ENCODE measurements around the gene ADCYAP1R1. TPM values are rescaled to one million over a fixed set of nuclear protein-coding genes. Genes with fewer than 3 reads are reported as not detected.

The ADCYAP1R1 gene
- total and polyA plus RNA-seq, 2 of the 8 experiments (the other 6 are each of a cell fraction or from before 2014, with no cell fraction given), result 14.4 to 14.6 TPM

- DNase-seq (ENCODE audit: low read depth in 1 of 2, low spot score in 2 of 2), result no peak
- peaks cover 3 to 32% (median 23%) of the 10 kb centered on the region in 4 experiments; a peak in 6 of 7 replicates for H3K27me3 ChIP-seq (replicated peaks in 1 of 4; ENCODE audit: control insufficient read depth in 3 of 4, extremely low read depth in 1 of 4, insufficient read depth in 3 of 4, low read length in 3 of 4)
- CTCF ChIA-PET (ENCODE audit: partially characterized antibody), result interaction anchor here (0.6 to 52.0 kb wide), 16 partner anchors 4 to 1296 kb away, joined by 3 to 880 read pairs (median 5); partner anchors contain the start of genes ADCYAP1R1 and CRHR2
- no peak for TF ChIP-seq SP4 (IDR thresholded peaks at IDR 0.05; ENCODE audit: low read length)
- no peak for TF ChIP-seq POLR2A (IDR thresholded peaks at IDR 0.05; ENCODE audit: control extremely low read depth in 1 of 2, low read depth in 2 of 2, low read length in 2 of 2)
- TF ChIP-seq RFX5 (IDR thresholded peaks at IDR 0.05; ENCODE audit: borderline replicate concordance, low read depth, low read length), result no peak
- no peak for TF ChIP-seq CHD2 (IDR thresholded peaks at IDR 0.05; ENCODE audit: low read length)
- no peak for TF ChIP-seq TCF12 (IDR thresholded peaks at IDR 0.05; ENCODE audit: low read depth, low read length)
- no peak for TF ChIP-seq PHF8 (conservative IDR thresholded peaks at IDR 0.05; ENCODE audit: low read depth, low read length)
- no peak for TF ChIP-seq SUZ12 (IDR thresholded peaks at IDR 0.05; ENCODE audit: low read length)
- TF ChIP-seq ASH2L (IDR thresholded peaks at IDR 0.05; ENCODE audit: low read length), result no peak
- TF ChIP-seq ATF3 (IDR thresholded peaks at IDR 0.05; ENCODE audit: insufficient read depth, low read depth, low read length), result no peak
- no peak for TF ChIP-seq BRCA1 (IDR thresholded peaks at IDR 0.05; ENCODE audit: low read depth, low read length)
- TF ChIP-seq CBX5 (IDR thresholded peaks at IDR 0.05; ENCODE audit: low read depth, low read length), result no peak
- TF ChIP-seq MAFK (IDR thresholded peaks at IDR 0.05; ENCODE audit: low read depth, low read length), result no peak
- TF ChIP-seq, protein P1, sequence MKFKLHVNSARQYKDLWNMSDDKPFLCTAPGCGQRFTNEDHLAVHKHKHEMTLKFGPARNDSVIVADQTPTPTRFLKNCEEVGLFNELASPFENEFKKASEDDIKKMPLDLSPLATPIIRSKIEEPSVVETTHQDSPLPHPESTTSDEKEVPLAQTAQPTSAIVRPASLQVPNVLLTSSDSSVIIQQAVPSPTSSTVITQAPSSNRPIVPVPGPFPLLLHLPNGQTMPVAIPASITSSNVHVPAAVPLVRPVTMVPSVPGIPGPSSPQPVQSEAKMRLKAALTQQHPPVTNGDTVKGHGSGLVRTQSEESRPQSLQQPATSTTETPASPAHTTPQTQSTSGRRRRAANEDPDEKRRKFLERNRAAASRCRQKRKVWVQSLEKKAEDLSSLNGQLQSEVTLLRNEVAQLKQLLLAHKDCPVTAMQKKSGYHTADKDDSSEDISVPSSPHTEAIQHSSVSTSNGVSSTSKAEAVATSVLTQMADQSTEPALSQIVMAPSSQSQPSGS (IDR thresholded peaks at IDR 0.05; ENCODE audit: low read length), result no peak
These were observed 3.4 kb downstream of the ADCYAP1R1 start for GRCh38 chr7:31055471-31055870.

More at GRCh38 chr7:31055471-31055870, 3.4 kb downstream of the ADCYAP1R1 start:
- H3K56ac ChIP-seq (replicated peaks; ENCODE audit: insufficient read length, low read depth, low read length), result no peak overlapping the region
- H3K23ac ChIP-seq (ENCODE audit: insufficient read length), result no peak overlapping the region
- no peak overlapping the region for H3K4me2 ChIP-seq (ENCODE audit: insufficient read depth in 1 of 2, low read depth in 2 of 2, low read length in 2 of 2)
- no peak for FAIRE-seq
- H3K4ac ChIP-seq (replicated peaks; ENCODE audit: insufficient read length, low read depth, low read length), result no peak overlapping the region
- no peak overlapping the region for H2BK15ac ChIP-seq (ENCODE audit: low read length)
- H3K79me2 ChIP-seq (ENCODE audit: control insufficient read depth in 1 of 2, insufficient read depth in 2 of 2, low read length in 2 of 2), result peaks cover 0 to 3% of the 10 kb centered on the region in 2 experiments; a peak in 1 of 4 replicates
- H4K20me1 ChIP-seq (replicated peaks in 1 of 2; ENCODE audit: control insufficient read depth in 1 of 2, insufficient read depth in 2 of 2, low read length in 2 of 2), result peaks cover 3 to 16% of the 10 kb centered on the region in 2 experiments
- H3K27ac ChIP-seq (ENCODE audit: low read depth, low read length), result no peak overlapping the region
- no peak overlapping the region for H3K9ac ChIP-seq (replicated peaks in 1 of 4; ENCODE audit: extremely low read depth in 1 of 4, low read depth in 3 of 4, low read length in 3 of 4)
- no peak overlapping the region for H4K5ac ChIP-seq (ENCODE audit: insufficient read length, low read depth, low read length)
- 0 out of 2 replicates have a peak, but pooled peaks cover 2% of the 10 kb centered on the region for H3K79me1 ChIP-seq (ENCODE audit: low read depth, low read length)
- H4K91ac ChIP-seq (replicated peaks; ENCODE audit: insufficient read length, low read length), result no peak overlapping the region
- no peak overlapping the region for H2BK12ac ChIP-seq (ENCODE audit: low read depth, low read length)
- no peak overlapping the region for H2AFZ ChIP-seq (ENCODE audit: low read length)
- H3K9me3 ChIP-seq (ENCODE audit: insufficient read depth in 2 of 2, low read depth in 1 of 2, low read length in 1 of 2), result no peaks in the 10 kb centered on the region
- H2BK120ac ChIP-seq (replicated peaks; ENCODE audit: low read depth, low read length), result no peak overlapping the region
- no peaks in the 10 kb centered on the region for H3K36me3 ChIP-seq (ENCODE audit: control insufficient read depth in 2 of 4, insufficient read depth in 4 of 4, low read length in 3 of 4)
- no peak overlapping the region for H3K4me3 ChIP-seq (ENCODE audit: extremely low read depth in 1 of 4, insufficient read depth in 2 of 4, low read depth in 3 of 4, low read length in 4 of 4)
- no peak overlapping the region for H4K8ac ChIP-seq (ENCODE audit: extremely low read depth, insufficient read depth, low read length)
- WGBS, 2 experiments (ENCODE audit: extremely low coverage in 1 of 2, insufficient coverage in 1 of 2, insufficient read length in 1 of 2, insufficient replicate concordance in 2 of 2, low coverage in 1 of 2, low lambda C conversion rate in 2 of 2, missing lambda C conversion rate in 1 of 2), result 93% methylated on average over 5 of the region's 5 CpGs; no CpG with 5 or more reads in 1 of the 2 experiments
- POLR2A ChIA-PET (ENCODE audit: partially characterized antibody), result no interaction called here
- no peak overlapping the region for H3K18ac ChIP-seq (ENCODE audit: extremely low read depth, low read length)
- H3K23me2 ChIP-seq (ENCODE audit: low read depth, low read length), result peaks cover 14% of the 10 kb centered on the region; the same call in 1 of the 2 replicates
- H3K4me1 ChIP-seq (replicated peaks in 1 of 4; ENCODE audit: control insufficient read depth in 3 of 4, insufficient read depth in 4 of 4, low read length in 3 of 4), result peaks cover 2 to 22% (median 8%) of the 10 kb centered on the region in 4 experiments
- no peak overlapping the region for H2BK5ac ChIP-seq (ENCODE audit: low read depth, low read length)
- no peak overlapping the region for H2AK5ac ChIP-seq (ENCODE audit: low read depth, low read length)
- no peak overlapping the region for H3K14ac ChIP-seq (ENCODE audit: insufficient read length)
- H2BK20ac ChIP-seq (ENCODE audit: low read length), result no peak overlapping the region
